Measurements from ENCODE around the gene ISM2. TPM values are rescaled to one million over a fixed set of nuclear protein-coding genes. Genes with fewer than 3 reads are reported as not detected.
A peak's percentile ranks its signal among the peaks of the same experiment; 100 is the strongest.

The ISM2 gene
- total RNA-seq, 1 experiment from 2014 or later, result 2.6 TPM

GRCh38 chr14:77478796-77479195 is 19.8 kb downstream of the ISM2 start:
- Histone ChIP-seq H3K4me3 (ENCODE audit: low read depth in 2 of 2, low read length in 2 of 2) (no peak overlapping the region), H3K4me1 (ENCODE audit: control insufficient read depth, insufficient read depth, low read length) (no peaks in the 10 kb centered on the region), H3K36me3 (ENCODE audit: control insufficient read depth, insufficient read depth, low read length) (no peaks in the 10 kb centered on the region), H3K27ac (ENCODE audit: low read length) (no peak overlapping the region), H3K27me3 (ENCODE audit: control insufficient read depth, insufficient read depth, low read length) (no peaks in the 10 kb centered on the region), H3K9me3 (ENCODE audit: control insufficient read depth, insufficient read depth, low read depth, low read length) (no peaks in the 10 kb centered on the region)
- ChIA-PET POLR2A (no interaction called here), CTCF (no interaction called here)
- intact Hi-C loops (cut with micrococcal nuclease; ENCODE audit: unreplicated experiment), result no loop called here
- in situ Hi-C loops (cut with HindIII; ENCODE audit: low pct_unique_long_range_greater_than_20kb, low sequenced_read_pairs), result no loop called here
- ATAC-seq (no peak), DNase-seq (ENCODE audit: low read depth, low spot score) (no peak)
- no TSS peak for BruUV-seq (replicated peaks)
- TF ChIP-seq TCF7L2 (IDR thresholded peaks at IDR 0.05; ENCODE audit: low read depth, low read length) (no peak), POLR2AphosphoS5 (IDR thresholded peaks at IDR 0.05; ENCODE audit: low read depth, low read length) (no peak), CTCF (IDR thresholded peaks at IDR 0.05) (no peak), SIN3A (IDR thresholded peaks at IDR 0.05; ENCODE audit: borderline replicate concordance, insufficient read depth, low read depth, low read length) (no peak)
- TF ChIP-seq, protein P1, sequence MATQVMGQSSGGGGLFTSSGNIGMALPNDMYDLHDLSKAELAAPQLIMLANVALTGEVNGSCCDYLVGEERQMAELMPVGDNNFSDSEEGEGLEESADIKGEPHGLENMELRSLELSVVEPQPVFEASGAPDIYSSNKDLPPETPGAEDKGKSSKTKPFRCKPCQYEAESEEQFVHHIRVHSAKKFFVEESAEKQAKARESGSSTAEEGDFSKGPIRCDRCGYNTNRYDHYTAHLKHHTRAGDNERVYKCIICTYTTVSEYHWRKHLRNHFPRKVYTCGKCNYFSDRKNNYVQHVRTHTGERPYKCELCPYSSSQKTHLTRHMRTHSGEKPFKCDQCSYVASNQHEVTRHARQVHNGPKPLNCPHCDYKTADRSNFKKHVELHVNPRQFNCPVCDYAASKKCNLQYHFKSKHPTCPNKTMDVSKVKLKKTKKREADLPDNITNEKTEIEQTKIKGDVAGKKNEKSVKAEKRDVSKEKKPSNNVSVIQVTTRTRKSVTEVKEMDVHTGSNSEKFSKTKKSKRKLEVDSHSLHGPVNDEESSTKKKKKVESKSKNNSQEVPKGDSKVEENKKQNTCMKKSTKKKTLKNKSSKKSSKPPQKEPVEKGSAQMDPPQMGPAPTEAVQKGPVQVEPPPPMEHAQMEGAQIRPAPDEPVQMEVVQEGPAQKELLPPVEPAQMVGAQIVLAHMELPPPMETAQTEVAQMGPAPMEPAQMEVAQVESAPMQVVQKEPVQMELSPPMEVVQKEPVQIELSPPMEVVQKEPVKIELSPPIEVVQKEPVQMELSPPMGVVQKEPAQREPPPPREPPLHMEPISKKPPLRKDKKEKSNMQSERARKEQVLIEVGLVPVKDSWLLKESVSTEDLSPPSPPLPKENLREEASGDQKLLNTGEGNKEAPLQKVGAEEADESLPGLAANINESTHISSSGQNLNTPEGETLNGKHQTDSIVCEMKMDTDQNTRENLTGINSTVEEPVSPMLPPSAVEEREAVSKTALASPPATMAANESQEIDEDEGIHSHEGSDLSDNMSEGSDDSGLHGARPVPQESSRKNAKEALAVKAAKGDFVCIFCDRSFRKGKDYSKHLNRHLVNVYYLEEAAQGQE (IDR thresholded peaks at IDR 0.05; ENCODE audit: insufficient read depth in 1 of 2, low read depth in 2 of 2, low read length in 1 of 2), result no peak

DNA sequence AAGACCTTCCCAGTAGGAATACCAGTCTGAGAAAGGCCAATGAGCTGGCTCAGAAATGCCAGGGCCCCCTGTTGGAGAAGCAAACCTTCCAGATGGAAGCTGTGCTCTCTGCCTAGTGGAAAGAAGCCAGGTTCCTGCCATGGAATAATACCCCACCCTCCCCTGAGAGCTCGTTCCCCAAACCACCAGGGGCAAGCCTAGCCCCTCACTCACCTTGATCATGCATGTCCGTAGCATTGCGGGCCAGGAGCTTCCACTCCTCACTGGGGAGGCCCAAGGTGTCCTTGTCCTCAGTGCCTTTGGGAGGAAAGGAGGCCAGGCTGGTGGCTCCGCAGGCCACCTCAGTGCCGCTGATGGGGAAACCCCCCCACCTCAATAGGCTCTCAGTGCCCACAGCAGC is 20.6 kb downstream of the ISM2 start:
- BruUV-seq (replicated peaks), result no TSS peak
- no peak for TF ChIP-seq TCF7L2 (IDR thresholded peaks at IDR 0.05; ENCODE audit: low read depth, low read length)
- Histone ChIP-seq H3K4me1 (ENCODE audit: control insufficient read depth, insufficient read depth, low read length) (no peaks in the 10 kb centered on the region), H3K27me3 (ENCODE audit: control insufficient read depth, insufficient read depth, low read length) (no peaks in the 10 kb centered on the region), H3K36me3 (ENCODE audit: control insufficient read depth, insufficient read depth, low read length) (no peaks in the 10 kb centered on the region), H3K4me3 (ENCODE audit: low read depth in 2 of 2, low read length in 2 of 2) (no peak overlapping the region), H3K27ac (ENCODE audit: low read length) (no peak overlapping the region), H3K9me3 (ENCODE audit: control insufficient read depth, insufficient read depth, low read depth, low read length) (no peaks in the 10 kb centered on the region)
- CTCF ChIA-PET, result no interaction called here
- POLR2A ChIA-PET, result interaction anchor here (0.6 kb wide), 1 partner anchor 282 kb away, joined by 6 read pairs; no protein-coding TSS in a partner anchor
- no peak for ATAC-seq
- intact Hi-C loops (cut with micrococcal nuclease; ENCODE audit: unreplicated experiment), result no loop called here
- in situ Hi-C loops (cut with HindIII; ENCODE audit: low pct_unique_long_range_greater_than_20kb, low sequenced_read_pairs), result no loop called here
- no peak for DNase-seq (ENCODE audit: low read depth, low spot score)

GRCh38 chr14:77475432-77476115 is 23.0 kb downstream of the ISM2 start:
- no TSS peak for BruUV-seq (replicated peaks)
- H3K9me3 ChIP-seq (ENCODE audit: control insufficient read depth, insufficient read depth, low read depth, low read length), result no peaks in the 10 kb centered on the region
- H3K27ac ChIP-seq (ENCODE audit: low read length), result no peak overlapping the region
- intact Hi-C loops (cut with micrococcal nuclease; ENCODE audit: unreplicated experiment), result no loop called here
- no peaks in the 10 kb centered on the region for H3K27me3 ChIP-seq (ENCODE audit: control insufficient read depth, insufficient read depth, low read length)
- 0 out of 2 replicates have a peak, but pooled peaks have one; percentile 24 for ATAC-seq
- no peak for DNase-seq (ENCODE audit: low read depth, low spot score)
- in situ Hi-C loops (cut with HindIII; ENCODE audit: low pct_unique_long_range_greater_than_20kb, low sequenced_read_pairs), result no loop called here
- no peaks in the 10 kb centered on the region for H3K36me3 ChIP-seq (ENCODE audit: control insufficient read depth, insufficient read depth, low read length)
- ChIA-PET POLR2A (no interaction called here), CTCF (no interaction called here)
- H3K4me1 ChIP-seq (ENCODE audit: control insufficient read depth, insufficient read depth, low read length), result peaks cover under 1% of the 10 kb centered on the region; the same call in 1 of the 2 replicates
- H3K4me3 ChIP-seq (ENCODE audit: low read depth in 2 of 2, low read length in 2 of 2), result no peak overlapping the region
- TF ChIP-seq POLR2AphosphoS5 (IDR thresholded peaks at IDR 0.05; ENCODE audit: low read depth, low read length) (no peak), TCF7L2 (IDR thresholded peaks at IDR 0.05; ENCODE audit: low read depth, low read length) (no peak), SIN3A (IDR thresholded peaks at IDR 0.05; ENCODE audit: borderline replicate concordance, insufficient read depth, low read depth, low read length) (no peak), CTCF (IDR thresholded peaks at IDR 0.05) (no peak)
- TF ChIP-seq, protein P1 (IDR thresholded peaks at IDR 0.05; ENCODE audit: insufficient read depth in 1 of 2, low read depth in 2 of 2, low read length in 1 of 2), result no peak
